ENCODE measurements around the gene PTPRF.

- no peak for TF ChIP-seq CTCF (conservative IDR thresholded peaks at IDR 0.05; ENCODE audit: low read depth, low read length)
- TF ChIP-seq EZH2 (IDR thresholded peaks at IDR 0.05; ENCODE audit: borderline replicate concordance, low read depth, low read length, poor library complexity, severe bottlenecking), result no peak
These were observed 83.5 kb downstream of the PTPRF start for GRCh38 chr1:43614211-43614610.
